GM19372 (cell line): ENCODE measurements around the gene SLC48A1.

ENCODE experiments used
- ATAC-seq: cut with Tn5 transposase; IDR thresholded peaks from one replicate; pipeline ENCODE4 v1.9.1; 2021; ENCODE audit warnings: mild to moderate bottlenecking, low read depth, moderate library complexity; ENCODE audit not compliant: unreplicated experiment

SLC48A1 gene

GRCh38 chr12:47819896-47820630, 47.0 kb downstream of the SLC48A1 start, which contains the start of gene HDAC7:
TSS of gene HDAC7 (minus strand) at chr12:47819903. CDS start at chr12:47819785, 118 bp downstream.
- no peak for ATAC-seq

GRCh38 chr12:47820631-47821345, 47.8 kb downstream of the SLC48A1 start:
- no peak for ATAC-seq

GRCh38 chr12:47821346-47821706, 48.3 kb downstream of the SLC48A1 start:
- ATAC-seq = no peak

- ATAC-seq = no peak
These were observed 49.4 kb downstream of the SLC48A1 start for GRCh38 chr12:47822401-47822800.

GRCh38 chr12:47822863-47823262, 49.8 kb downstream of the SLC48A1 start:
- no peak for ATAC-seq

GRCh38 chr12:47823422-47824086, 50.5 kb downstream of the SLC48A1 start:
- ATAC-seq = no peak

- ATAC-seq = no peak
These were observed 51.2 kb downstream of the SLC48A1 start for GRCh38 chr12:47824198-47824597.

GRCh38 chr12:47824635-47825034, 51.6 kb downstream of the SLC48A1 start:
- ATAC-seq = no peak

- ATAC-seq = no peak
These were observed 52.2 kb downstream of the SLC48A1 start for GRCh38 chr12:47825173-47825639.

- no peak for ATAC-seq
These were observed 55.3 kb downstream of the SLC48A1 start for GRCh38 chr12:47828008-47828975.

GRCh38 chr12:47828976-47829482, 56.0 kb downstream of the SLC48A1 start:
- ATAC-seq = no peak

GRCh38 chr12:47829584-47829983, 56.5 kb downstream of the SLC48A1 start:
- ATAC-seq = no peak
